HG03442 (cell line): ENCODE data around the gene LRTM2.

Source experiments
- ATAC-seq: cut with Tn5 transposase; IDR thresholded peaks from one replicate; pipeline ENCODE4 v1.9.1; 2021; ENCODE audit warnings: mild to moderate bottlenecking, moderate library complexity; ENCODE audit not compliant: unreplicated experiment

The LRTM2 gene

GRCh38 chr12:1882850-1883470, 62.6 kb downstream of the LRTM2 start:
- ATAC-seq, result no peak

GRCh38 chr12:1883513-1883912, 63.1 kb downstream of the LRTM2 start:
- ATAC-seq, result no peak

- no peak for ATAC-seq
Measured at GRCh38 chr12:1884651-1885050, 64.3 kb downstream of the LRTM2 start.

GRCh38 chr12:1885082-1885596, 64.8 kb downstream of the LRTM2 start:
- no peak for ATAC-seq

- ATAC-seq, result no peak
Measured at GRCh38 chr12:1885599-1886245, 65.4 kb downstream of the LRTM2 start.
